GM23338 (cell line): ENCODE results near the gene TBCC. TPM values are rescaled to one million over a fixed set of nuclear protein-coding genes. Genes with fewer than 3 reads are reported as not detected.

Experiments
- ATAC-seq: fragments of 200-7000 bp; cut with Tn5 transposase; 3 replicates; pipeline ENCODE4 v1.9.1; 2020
- DNase-seq: peaks from one replicate; pipeline ENCODE4 v3.0.0-alpha.2; 2015; ENCODE audit warnings: low spot score
- H2AFZ ChIP-seq: fragments of 200-600 bp; sonication (generic); 2 replicates; pipeline ENCODE4 v1.8.0; 2016; ENCODE audit warnings: antibody characterized with exemption, mild to moderate bottlenecking, moderate library complexity
- H3F3A ChIP-seq: fragments of 200-600 bp; sonication (generic); replicated peaks from 2 replicates; pipeline ENCODE4 v1.8.0; 2017; ENCODE audit warnings: antibody characterized with exemption, mixed run types, low read depth
- H3K27ac ChIP-seq: fragments of 200-600 bp; sonication (generic); 2 replicates; pipeline ENCODE4 v1.6.1; 2016; ENCODE audit warnings: low read depth
- H3K27me3 ChIP-seq: fragments of 200-600 bp; sonication (generic); 2 replicates; pipeline ENCODE4 v1.8.0; 2016; ENCODE audit warnings: mild to moderate bottlenecking, mixed run types, moderate library complexity; ENCODE audit not compliant: insufficient read depth
- H3K36me3 ChIP-seq: fragments of 200-600 bp; sonication (generic); 2 replicates; pipeline ENCODE4 v1.8.0; 2016; ENCODE audit warnings: mild to moderate bottlenecking; ENCODE audit not compliant: insufficient read depth
- H3K4me1 ChIP-seq: fragments of 200-600 bp; sonication (generic); 2 replicates; pipeline ENCODE4 v1.8.0; 2016; ENCODE audit warnings: mild to moderate bottlenecking, moderate library complexity; ENCODE audit not compliant: insufficient read depth
- H3K4me2 ChIP-seq: fragments of 200-600 bp; sonication (generic); 2 replicates; pipeline ENCODE4 v1.7.1; 2017; ENCODE audit warnings: mixed run types
- H3K4me3 ChIP-seq: fragments of 200-600 bp; sonication (generic); 2 replicates; pipeline ENCODE4 v1.6.1; 2016; ENCODE audit warnings: mixed run types
- H3K79me2 ChIP-seq: fragments of 200-600 bp; sonication (generic); replicated peaks from 2 replicates; pipeline ENCODE4 v1.8.0; 2017; ENCODE audit warnings: mild to moderate bottlenecking; ENCODE audit not compliant: insufficient read depth
- H3K9me2 ChIP-seq: fragments of 200-600 bp; sonication (generic); 2 replicates; pipeline ENCODE4 v1.8.0; 2017; ENCODE audit not compliant: insufficient read depth
- H4K20me1 ChIP-seq: fragments of 200-600 bp; sonication (generic); replicated peaks from 2 replicates; pipeline ENCODE4 v1.8.0; 2017; ENCODE audit warnings: mild to moderate bottlenecking; ENCODE audit not compliant: insufficient read depth
- H3K27ac Mint-ChIP-seq: 2 replicates; pipeline ENCODE4 v1.8.0; 2020; ENCODE audit warnings: inconsistent platforms, mild to moderate bottlenecking, moderate library complexity, mixed read lengths
- H3K27me3 Mint-ChIP-seq: 3 replicates; pipeline ENCODE4 v1.8.0; 2022; ENCODE audit warnings: low read depth, mild to moderate bottlenecking, moderate library complexity, mixed read lengths, inconsistent platforms; ENCODE audit not compliant: insufficient read depth, poor library complexity
- H3K36me3 Mint-ChIP-seq: 3 replicates; pipeline ENCODE4 v1.8.0; 2021; ENCODE audit warnings: low read depth, mild to moderate bottlenecking, inconsistent platforms, moderate library complexity, mixed read lengths
- H3K4me1 Mint-ChIP-seq: 3 replicates; pipeline ENCODE4 v1.8.0; 2020; ENCODE audit warnings: mild to moderate bottlenecking, inconsistent platforms, mixed read lengths
- H3K4me3 Mint-ChIP-seq: 3 replicates; pipeline ENCODE4 v1.8.0; 2021; ENCODE audit warnings: moderate library complexity, mild to moderate bottlenecking, inconsistent platforms, mixed read lengths
- H3K9me3 Mint-ChIP-seq: 3 replicates; pipeline ENCODE4 v1.8.0; 2020; ENCODE audit warnings: moderate library complexity, mild to moderate bottlenecking, inconsistent platforms, mixed read lengths
- CREB1 ChIP-seq: fragments of 250-450 bp; sonication (Bioruptor Pico); IDR thresholded peaks from 2 replicates; pipeline ENCODE4 v1.5.0; 2020; ENCODE audit warnings: low read depth, mild to moderate bottlenecking, moderate library complexity
- EZH2 ChIP-seq: fragments of 200-600 bp; sonication (generic); IDR thresholded peaks from one replicate; pipeline ENCODE4 v1.8.0; 2017; ENCODE audit warnings: antibody characterized with exemption, mild to moderate bottlenecking, low read depth; ENCODE audit not compliant: unreplicated experiment
- JUNB ChIP-seq: IDR thresholded peaks from one replicate; pipeline ENCODE4 v1.6.1; 2016; ENCODE audit warnings: antibody characterized with exemption; ENCODE audit not compliant: unreplicated experiment
- NANOG ChIP-seq: IDR thresholded peaks from 2 replicates; pipeline ENCODE4 v1.6.1; 2016; ENCODE audit warnings: antibody characterized with exemption, borderline replicate concordance
- POLR2AphosphoS5 ChIP-seq: IDR thresholded peaks from 2 replicates; pipeline ENCODE4 v1.6.1; 2016; ENCODE audit warnings: antibody characterized with exemption, low read depth
- ZNF114 ChIP-seq: fragments of 250-450 bp; sonication (Bioruptor Pico); IDR thresholded peaks from 2 replicates; pipeline ENCODE4 v1.5.0; 2020; ENCODE audit warnings: mild to moderate bottlenecking, moderate library complexity
- ZNF331 ChIP-seq: fragments of 250-450 bp; sonication (Bioruptor Pico); IDR thresholded peaks from 2 replicates; pipeline ENCODE4 v1.5.0; 2020; ENCODE audit warnings: low read depth, mild to moderate bottlenecking, moderate library complexity
- polyA plus RNA-seq: library from polyadenylated mRNA; unstranded; fragments of >200 nt; fragmentation: Nextera tagmentation; extraction: Ambion mirVana; gene quantifications from 2 replicates; pipeline ENCODE4 v1.2.1, GENCODE V29; 2016
- total RNA-seq: library from RNA; depleted of rRNA; stranded (reverse); fragments of >200 nt; shearing (Covaris generic); gene quantifications from 2 replicates; pipeline ENCODE4 v1.2.3, GENCODE V29; 2014
- TF ChIP-seq, protein P1 (sequence below), 2 experiments: fragments of 200-600 bp in 1 of 2; sonication (generic) in 1 of 2; conservative IDR thresholded peaks; 2 replicates each; pipeline versions ENCODE4 v1.5.1 to v1.6.1; 2016 to 2017; ENCODE audit warnings: antibody characterized with exemption in 2 of 2, low read depth in 2 of 2, mild to moderate bottlenecking in 2 of 2, moderate library complexity in 1 of 2
- TF ChIP-seq, protein P2 (sequence below): IDR thresholded peaks from 2 replicates; pipeline ENCODE4 v1.6.1; 2016; ENCODE audit warnings: antibody characterized with exemption
- TF ChIP-seq, protein P3 (sequence below): IDR thresholded peaks from one replicate; pipeline ENCODE4 v1.6.1; 2018; ENCODE audit warnings: antibody characterized with exemption; ENCODE audit not compliant: unreplicated experiment

TBCC gene
- total and polyA plus RNA-seq, 2 experiments from 2014 or later: 45.0 to 48.3 TPM

DNA sequence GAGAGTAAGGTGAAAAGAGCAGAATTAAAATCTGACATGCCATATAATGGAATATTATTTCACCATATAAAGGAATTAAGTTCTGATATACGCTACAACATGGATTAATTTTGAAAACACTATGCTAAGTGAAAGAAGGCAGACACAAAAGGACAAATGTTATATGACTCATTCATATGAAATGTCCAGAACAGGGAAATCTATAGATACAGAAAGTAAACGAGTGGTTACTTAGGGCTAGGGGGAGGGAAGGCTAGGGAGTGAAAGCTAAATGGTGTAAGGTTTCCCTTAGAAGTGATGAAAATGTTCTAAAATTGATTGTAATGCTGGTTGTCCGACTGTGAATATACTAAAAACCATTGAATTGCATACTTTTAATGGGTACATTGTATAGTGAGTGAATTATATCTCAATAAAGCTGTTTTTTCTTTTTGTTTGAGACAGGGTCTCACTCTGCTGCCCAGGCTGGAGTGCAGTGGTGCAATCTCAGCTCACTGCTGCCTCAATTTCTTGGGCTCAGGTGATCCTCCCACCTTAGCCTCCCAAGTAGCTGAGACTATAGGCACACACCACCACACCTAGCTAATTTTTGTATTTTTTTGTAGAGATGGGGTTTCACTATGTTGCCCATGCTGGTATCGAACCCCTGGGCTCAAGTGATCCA is 31.7 kb downstream of the TBCC start (continued):
- TF ChIP-seq CREB1: no peak
- no peak for TF ChIP-seq NANOG
- TF ChIP-seq EZH2: no peak
- TF ChIP-seq, protein P1, sequence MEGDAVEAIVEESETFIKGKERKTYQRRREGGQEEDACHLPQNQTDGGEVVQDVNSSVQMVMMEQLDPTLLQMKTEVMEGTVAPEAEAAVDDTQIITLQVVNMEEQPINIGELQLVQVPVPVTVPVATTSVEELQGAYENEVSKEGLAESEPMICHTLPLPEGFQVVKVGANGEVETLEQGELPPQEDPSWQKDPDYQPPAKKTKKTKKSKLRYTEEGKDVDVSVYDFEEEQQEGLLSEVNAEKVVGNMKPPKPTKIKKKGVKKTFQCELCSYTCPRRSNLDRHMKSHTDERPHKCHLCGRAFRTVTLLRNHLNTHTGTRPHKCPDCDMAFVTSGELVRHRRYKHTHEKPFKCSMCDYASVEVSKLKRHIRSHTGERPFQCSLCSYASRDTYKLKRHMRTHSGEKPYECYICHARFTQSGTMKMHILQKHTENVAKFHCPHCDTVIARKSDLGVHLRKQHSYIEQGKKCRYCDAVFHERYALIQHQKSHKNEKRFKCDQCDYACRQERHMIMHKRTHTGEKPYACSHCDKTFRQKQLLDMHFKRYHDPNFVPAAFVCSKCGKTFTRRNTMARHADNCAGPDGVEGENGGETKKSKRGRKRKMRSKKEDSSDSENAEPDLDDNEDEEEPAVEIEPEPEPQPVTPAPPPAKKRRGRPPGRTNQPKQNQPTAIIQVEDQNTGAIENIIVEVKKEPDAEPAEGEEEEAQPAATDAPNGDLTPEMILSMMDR (conservative IDR thresholded peaks at IDR 0.05; ENCODE audit: low read depth in 2 of 2): no peak
- no peak for TF ChIP-seq ZNF114 (CRISPR knock-in tag)
- no peak for TF ChIP-seq ZNF331 (CRISPR knock-in tag)
- no peak for TF ChIP-seq JUNB
- TF ChIP-seq, protein P2, sequence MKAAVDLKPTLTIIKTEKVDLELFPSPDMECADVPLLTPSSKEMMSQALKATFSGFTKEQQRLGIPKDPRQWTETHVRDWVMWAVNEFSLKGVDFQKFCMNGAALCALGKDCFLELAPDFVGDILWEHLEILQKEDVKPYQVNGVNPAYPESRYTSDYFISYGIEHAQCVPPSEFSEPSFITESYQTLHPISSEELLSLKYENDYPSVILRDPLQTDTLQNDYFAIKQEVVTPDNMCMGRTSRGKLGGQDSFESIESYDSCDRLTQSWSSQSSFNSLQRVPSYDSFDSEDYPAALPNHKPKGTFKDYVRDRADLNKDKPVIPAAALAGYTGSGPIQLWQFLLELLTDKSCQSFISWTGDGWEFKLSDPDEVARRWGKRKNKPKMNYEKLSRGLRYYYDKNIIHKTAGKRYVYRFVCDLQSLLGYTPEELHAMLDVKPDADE: no peak

DNA sequence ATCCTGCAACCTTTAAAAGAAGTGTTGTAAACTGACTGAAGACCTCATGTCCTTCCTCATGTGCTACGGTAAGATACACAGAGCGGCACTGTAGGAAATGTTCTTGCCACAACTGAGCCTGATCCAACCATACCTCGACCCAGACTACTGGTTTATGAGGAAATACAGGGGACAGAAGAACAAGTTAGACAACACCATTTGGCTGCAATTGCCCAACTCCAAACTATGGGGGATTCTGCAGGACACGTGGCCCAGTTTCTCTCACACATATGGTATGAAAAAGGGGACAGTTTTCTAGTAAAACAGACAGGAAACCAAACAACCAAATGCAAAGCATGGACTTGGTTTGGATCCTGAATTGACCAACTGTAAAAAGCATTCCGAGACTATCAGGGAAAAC is 34.0 kb downstream of the TBCC start:
- peaks cover 5% of the 10 kb centered on the region; the same call in 2 of the 3 replicates for H3K4me1 Mint-ChIP-seq
- no peaks in the 10 kb centered on the region for H4K20me1 ChIP-seq
- no peaks in the 10 kb centered on the region for H3F3A ChIP-seq
- no peaks in the 10 kb centered on the region for H3K9me2 ChIP-seq
- no peak overlapping the region for H3K27ac Mint-ChIP-seq
- no peaks in the 10 kb centered on the region; the same call in 1 of the 2 replicates for H3K4me1 ChIP-seq
- H3K36me3 ChIP-seq: no peaks in the 10 kb centered on the region
- H3K27ac ChIP-seq: no peak overlapping the region
- DNase-seq (no peak), ATAC-seq (no peak)
- H3K36me3 Mint-ChIP-seq: peaks cover 3% of the 10 kb centered on the region; the same call in 1 of the 3 replicates
- H3K4me3 ChIP-seq: no peak overlapping the region
- H3K4me2 ChIP-seq: no peak overlapping the region
- no peaks in the 10 kb centered on the region for H3K27me3 ChIP-seq
- no peaks in the 10 kb centered on the region for H3K79me2 ChIP-seq
- no peak overlapping the region for H3K4me3 Mint-ChIP-seq
- H3K27me3 Mint-ChIP-seq: no peaks in the 10 kb centered on the region
- H3K9me3 Mint-ChIP-seq: peaks cover 12% of the 10 kb centered on the region
- H2AFZ ChIP-seq: no peak overlapping the region
- TF ChIP-seq ZNF331 (CRISPR knock-in tag): no peak
- no peak for TF ChIP-seq POLR2AphosphoS5
- TF ChIP-seq ZNF114 (CRISPR knock-in tag): no peak
- TF ChIP-seq JUNB: no peak
- no peak for TF ChIP-seq NANOG
- TF ChIP-seq CREB1: no peak
- TF ChIP-seq, protein P1 (conservative IDR thresholded peaks at IDR 0.05; ENCODE audit: low read depth in 2 of 2): no peak
- TF ChIP-seq, protein P3, sequence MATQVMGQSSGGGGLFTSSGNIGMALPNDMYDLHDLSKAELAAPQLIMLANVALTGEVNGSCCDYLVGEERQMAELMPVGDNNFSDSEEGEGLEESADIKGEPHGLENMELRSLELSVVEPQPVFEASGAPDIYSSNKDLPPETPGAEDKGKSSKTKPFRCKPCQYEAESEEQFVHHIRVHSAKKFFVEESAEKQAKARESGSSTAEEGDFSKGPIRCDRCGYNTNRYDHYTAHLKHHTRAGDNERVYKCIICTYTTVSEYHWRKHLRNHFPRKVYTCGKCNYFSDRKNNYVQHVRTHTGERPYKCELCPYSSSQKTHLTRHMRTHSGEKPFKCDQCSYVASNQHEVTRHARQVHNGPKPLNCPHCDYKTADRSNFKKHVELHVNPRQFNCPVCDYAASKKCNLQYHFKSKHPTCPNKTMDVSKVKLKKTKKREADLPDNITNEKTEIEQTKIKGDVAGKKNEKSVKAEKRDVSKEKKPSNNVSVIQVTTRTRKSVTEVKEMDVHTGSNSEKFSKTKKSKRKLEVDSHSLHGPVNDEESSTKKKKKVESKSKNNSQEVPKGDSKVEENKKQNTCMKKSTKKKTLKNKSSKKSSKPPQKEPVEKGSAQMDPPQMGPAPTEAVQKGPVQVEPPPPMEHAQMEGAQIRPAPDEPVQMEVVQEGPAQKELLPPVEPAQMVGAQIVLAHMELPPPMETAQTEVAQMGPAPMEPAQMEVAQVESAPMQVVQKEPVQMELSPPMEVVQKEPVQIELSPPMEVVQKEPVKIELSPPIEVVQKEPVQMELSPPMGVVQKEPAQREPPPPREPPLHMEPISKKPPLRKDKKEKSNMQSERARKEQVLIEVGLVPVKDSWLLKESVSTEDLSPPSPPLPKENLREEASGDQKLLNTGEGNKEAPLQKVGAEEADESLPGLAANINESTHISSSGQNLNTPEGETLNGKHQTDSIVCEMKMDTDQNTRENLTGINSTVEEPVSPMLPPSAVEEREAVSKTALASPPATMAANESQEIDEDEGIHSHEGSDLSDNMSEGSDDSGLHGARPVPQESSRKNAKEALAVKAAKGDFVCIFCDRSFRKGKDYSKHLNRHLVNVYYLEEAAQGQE: no peak
- TF ChIP-seq EZH2: no peak
